GM21619 (cell line): ENCODE results near the gene DMD.

Experiments
- ATAC-seq: cut with Tn5 transposase; IDR thresholded peaks from one replicate; pipeline ENCODE4 v1.9.1; 2021; ENCODE audit not compliant: unreplicated experiment

Gene DMD

DNA sequence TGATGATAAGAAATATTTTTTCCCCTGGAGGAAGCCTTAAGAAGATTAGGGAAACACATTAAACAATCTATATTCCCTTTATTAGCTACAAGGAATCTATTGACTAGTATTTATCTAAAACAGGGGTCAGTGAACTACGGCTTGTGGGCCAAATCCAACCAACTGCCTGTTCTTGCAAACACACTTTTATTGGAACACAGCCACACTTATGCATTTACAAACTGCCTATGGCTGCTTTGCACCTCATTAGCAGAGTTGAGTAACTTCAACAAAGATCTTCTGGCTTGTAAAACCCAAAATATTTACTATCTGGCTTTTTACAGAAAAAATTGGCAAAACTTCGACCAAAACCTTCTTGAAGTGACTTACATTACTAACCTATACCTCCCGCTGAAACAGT is 1405.6 kb downstream of the DMD start:
- no peak for ATAC-seq

DNA sequence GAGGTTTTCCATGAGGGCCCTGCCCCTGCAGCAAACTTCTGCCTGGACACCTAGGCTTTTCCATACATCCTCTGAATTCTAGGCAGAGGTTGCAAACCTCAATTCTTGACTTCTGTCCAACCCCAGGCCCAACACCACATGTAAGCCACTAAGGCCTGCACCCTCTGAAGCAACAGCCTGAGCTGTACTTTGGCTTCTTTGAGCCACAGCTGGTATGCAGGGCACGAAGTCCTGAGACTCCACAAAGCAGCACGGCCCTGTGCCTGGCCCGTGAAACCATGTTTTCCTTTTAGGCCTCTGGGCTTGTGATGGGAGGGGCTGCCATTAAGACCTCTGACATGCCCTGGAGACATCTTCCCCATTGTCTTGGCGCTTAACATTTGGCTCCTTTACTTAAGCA is 1411.1 kb downstream of the DMD start:
- no peak for ATAC-seq

GRCh38 chrX:31796624-31797023 is 1414.7 kb downstream of the DMD start:
- no peak for ATAC-seq

DNA sequence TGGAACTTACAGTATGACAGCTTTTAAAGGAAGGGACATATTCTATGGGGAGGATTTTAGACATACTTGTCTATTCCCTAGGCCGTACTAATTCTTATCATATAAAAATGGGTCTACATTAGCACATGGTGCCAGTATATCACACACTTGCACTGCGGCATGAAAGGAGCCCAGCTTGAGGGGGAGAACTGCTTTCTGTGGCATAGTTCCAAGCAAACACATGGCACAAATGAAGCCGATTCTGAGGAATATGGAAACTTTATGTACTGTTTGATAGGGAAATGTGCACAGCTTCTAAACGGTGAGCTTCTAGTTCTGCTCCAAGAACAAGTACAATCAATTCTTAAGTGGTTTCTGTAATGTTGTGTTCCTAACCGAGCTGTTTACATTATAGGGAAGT is 1463.9 kb downstream of the DMD start:
- ATAC-seq, result no peak

DNA sequence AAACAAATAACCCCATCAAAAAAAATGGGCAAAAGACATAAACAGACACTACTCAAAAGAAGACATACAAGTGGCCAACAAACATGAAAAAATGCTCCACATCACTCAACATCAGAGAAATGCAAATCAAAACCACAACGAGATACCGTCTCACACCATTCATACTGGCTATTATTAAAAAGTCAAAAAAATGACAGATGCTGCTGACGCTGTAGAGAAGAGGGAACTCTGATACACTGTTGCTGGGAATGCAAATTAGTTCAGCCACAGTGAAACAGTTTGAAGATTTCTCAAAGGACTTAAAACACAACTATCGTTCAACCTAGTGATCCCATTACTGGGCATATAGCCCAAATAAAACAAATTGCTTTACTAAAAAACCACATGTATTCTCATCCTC is 1468.3 kb downstream of the DMD start:
- no peak for ATAC-seq

- no peak for ATAC-seq
Measured at GRCh38 chrX:31717474-31717873, 1493.9 kb downstream of the DMD start.

DNA sequence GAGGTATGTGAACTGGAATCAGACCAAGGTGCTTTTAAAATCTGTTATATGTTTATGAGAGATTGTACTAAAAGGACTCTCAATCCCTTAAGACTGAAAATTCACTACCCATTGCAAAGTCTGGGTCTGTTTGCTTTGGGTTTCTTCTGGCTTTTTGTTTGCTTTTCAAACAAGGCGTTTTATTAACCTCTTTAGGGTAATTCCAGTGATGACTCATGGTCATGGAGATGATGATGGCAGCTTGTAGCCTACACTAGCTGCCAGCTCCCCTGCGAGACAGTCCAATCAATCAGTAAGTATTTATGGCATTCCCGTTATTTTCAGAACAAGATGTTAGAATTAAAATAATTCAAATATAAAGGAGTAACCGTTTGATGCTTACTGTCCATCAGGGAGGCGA is 1495.7 kb downstream of the DMD start:
- no peak for ATAC-seq

DNA sequence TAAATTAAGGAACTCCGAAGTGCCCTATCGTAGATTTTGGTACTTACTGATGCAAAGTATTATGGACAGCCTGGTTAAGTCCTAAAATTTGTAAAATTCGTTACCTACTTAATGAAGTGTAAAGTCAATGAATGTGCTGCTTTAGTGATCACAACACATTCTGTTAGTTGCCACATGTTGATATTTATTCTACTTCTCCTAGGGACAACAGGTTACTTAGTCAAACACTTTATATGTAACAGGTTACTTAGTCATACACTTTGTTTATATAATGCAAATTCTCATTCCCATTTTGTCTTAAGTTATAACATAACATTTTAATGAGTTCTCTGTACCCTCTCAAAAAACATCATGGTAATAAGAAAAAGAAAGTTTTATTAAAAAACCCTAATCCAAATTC is 1496.6 kb downstream of the DMD start:
- no peak for ATAC-seq

DNA sequence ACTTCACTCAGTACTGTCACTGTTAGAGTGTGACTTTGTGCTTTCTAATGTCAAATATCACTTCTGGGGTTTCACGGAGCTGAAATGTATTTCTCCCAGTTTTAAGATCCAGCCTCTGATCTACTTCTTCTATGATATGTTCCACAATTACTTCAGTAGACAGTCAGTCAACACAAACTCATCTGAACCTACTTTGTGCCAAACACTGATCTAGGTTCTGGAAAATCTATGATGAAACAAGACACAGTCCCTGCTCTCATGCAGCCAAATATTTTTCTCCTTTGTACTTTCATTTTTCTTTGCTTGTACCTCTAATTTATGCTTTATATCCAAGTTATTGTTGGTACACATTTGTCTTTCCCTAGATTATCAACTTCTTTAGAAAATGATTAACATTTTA is 1498.2 kb downstream of the DMD start:
- ATAC-seq, result no peak

GRCh38 chrX:31711166-31711565 is 1500.2 kb downstream of the DMD start:
- no peak for ATAC-seq

DNA sequence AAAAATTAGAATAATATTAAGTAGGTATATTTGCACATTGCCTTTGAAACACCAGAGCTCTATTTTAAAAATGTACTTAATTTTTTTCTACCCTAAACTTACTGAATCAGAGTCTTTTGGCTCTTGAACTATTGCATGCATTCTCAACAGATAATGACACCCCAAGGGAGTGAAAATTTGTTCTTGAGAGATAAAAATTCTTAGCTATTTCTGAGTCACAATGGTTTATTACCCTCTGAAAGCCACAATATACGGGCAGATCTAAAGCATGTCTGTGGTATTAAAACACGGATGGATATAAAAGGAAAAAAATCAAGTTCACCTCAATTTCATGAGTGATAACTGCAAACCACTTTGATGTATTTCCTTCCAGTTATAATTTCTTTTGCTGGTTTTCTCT is 1503.2 kb downstream of the DMD start:
- ATAC-seq, result no peak

- no peak for ATAC-seq
Measured at GRCh38 chrX:31706466-31706865, 1504.9 kb downstream of the DMD start.

- no peak for ATAC-seq
Measured at GRCh38 chrX:31705816-31706215, 1505.5 kb downstream of the DMD start.

DNA sequence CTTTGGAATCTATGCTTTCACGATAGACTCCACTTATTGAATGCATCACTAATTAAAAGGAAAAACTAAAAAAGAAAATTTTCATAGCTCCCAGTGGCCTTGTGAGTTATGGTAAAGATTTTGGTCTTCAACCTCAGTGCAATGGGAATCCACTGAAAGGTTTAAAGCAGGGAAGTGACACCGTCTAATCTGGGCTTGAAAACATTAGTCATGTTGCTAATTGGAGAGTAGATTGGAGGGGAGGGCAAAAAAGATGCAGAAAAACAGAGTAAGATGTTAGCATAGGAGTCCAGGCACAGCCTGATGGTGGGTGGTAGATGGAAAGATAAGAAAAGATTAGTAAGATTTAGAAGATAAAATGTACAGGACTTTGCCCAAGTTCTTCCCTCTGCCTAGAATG is 1506.4 kb downstream of the DMD start:
- ATAC-seq, result no peak

- no peak for ATAC-seq
Measured at GRCh38 chrX:31702222-31702621, 1509.1 kb downstream of the DMD start.

DNA sequence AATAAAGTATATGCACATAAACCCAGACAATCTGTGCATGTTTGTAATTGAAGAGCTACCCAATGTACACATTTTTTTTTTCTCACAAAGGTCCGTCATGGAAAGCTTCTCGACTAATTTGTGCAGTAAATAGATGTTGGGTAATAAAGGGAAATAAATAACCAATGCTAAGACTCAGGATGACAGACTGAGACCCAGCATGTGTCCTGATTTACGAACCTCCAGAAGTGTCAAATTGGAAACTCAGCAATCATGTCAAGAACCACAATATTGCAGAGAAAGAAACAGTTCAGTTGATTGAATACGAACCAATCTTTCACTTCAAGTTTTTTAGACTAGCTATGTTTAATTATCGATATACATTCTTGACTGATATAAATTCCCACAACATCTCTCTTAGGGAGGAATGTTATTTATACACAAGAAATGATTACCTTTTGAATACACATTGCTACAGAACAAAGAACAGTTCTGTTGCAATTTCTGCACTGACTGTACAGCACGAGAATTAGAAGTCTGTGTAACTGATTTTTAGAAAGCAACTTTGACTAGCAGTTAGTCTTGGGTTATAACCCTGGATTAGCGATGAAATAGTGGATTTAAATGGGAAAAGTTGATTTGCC is 1513.9 kb downstream of the DMD start:
- ATAC-seq, result no peak

DNA sequence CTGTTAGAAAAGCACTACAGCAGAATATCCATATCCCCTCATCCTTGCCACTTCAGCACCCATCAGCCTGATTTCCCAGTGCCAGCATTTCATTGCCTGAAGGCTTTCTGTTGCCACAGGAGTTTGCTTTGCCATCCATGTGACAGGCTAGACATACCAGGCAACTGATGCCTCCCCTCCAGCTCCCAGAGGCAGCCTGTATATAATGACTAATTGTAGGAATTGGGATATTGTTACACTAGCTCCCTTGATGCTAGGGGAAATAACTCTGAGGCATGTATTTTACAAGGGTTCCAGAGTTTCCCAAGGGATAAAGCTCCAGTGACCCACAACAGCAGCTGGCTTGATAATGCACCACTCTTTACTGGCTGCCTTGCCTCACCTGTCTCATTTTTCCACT is 1531.5 kb downstream of the DMD start:
- no peak for ATAC-seq

DNA sequence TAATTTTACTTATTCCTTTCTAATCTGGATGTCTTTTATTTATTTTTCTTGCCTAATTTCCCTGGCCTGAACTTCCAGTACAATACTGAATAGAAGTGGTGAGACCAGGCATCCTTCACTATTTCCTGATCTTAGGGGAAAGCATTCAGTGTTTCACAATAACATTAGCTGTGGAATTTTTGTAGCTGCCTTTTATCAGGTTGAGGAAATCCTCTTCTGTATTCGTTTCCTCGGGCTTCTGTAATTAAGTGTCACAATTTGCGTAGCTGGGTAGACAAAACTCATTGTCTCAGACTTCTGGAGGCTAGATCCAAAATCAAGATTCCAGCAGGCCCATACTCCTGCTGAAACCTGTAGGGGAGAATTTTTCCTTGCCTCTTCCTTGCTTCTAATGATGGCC is 1541.1 kb downstream of the DMD start:
- ATAC-seq, result no peak

GRCh38 chrX:31665454-31665853 is 1545.9 kb downstream of the DMD start:
- ATAC-seq, result no peak

DNA sequence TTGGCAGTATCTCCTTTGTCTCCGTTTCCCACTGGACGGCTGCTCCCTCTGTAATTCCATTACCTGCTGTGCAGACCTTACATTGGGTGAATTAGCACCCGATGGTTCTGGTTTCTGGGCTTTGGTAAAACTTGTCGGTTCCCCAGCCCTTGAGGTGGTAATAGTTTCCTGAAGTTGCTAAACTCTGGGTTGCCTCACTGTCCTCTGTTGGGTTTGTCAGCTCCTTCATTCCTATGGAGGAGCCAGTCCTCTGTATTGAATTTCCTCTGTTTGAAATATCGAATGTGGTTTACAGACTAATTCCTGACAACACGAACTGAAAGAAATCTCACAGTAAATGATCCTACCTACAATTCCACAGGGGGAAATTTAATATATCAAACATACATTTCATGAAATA is 1548.2 kb downstream of the DMD start:
- no peak for ATAC-seq

DNA sequence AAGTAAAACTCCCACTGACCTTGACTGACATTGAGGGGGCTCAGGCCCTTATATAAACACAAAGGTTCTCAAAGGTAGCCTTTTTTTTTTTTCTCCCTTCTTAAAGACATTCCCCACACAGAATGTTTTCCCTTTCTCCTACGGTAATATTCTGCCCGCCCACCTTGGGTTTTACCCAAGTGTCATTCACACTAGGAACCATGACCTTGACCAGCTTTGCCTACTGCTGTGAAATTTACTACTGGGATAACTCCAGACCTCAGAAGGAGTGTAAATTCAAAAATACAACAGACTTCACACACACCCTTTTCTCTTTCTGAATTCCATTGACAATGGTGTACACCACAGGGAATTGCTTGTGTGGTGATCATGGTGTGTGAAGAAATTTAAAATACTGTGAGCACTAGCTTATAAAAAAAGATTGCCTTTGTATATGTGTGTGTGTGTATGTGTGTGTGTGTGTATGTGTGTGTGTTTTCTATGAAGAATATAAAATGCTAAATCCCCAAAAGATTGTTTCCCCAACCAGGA is 1550.0 kb downstream of the DMD start:
- no peak for ATAC-seq

- ATAC-seq, result no peak
Measured at GRCh38 chrX:31658360-31658759, 1553.0 kb downstream of the DMD start.

DNA sequence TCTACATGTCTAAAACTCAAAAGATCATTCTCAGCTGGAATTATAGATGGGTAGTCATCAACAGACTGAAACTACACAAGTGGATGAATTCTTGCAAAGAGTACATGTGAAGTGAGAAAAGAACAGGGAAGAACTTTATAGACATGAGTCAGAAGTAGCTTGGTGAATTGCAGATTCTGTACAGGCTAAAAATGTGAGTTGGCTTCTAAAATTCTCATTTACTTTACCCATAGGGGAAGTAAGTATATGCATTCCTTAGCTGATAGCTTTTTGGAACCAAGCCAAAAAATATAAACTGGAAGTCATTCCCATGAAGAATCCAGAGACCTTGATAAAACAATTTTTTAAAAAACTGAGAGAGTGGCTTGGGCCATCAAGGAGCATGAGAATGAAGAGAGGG is 1555.3 kb downstream of the DMD start:
- ATAC-seq, result no peak
